Cardiac muscle cell (in vitro differentiated cells and primary cell): ENCODE results near the gene DVL1. TPM values are rescaled to one million over a fixed set of nuclear protein-coding genes. Genes with fewer than 3 reads are reported as not detected.

Source experiments
- DNase-seq, 2 donors: peaks; one replicate each; pipeline versions ENCODE4 v3.0.0 to v3.0.0-alpha.2; 2010 to 2017; ENCODE audit warnings: low read depth in 1 of 2, low spot score in 1 of 2
- H3K27ac ChIP-seq: fragments of 200-600 bp; sonication (generic); 2 replicates; pipeline ENCODE4 v1.5.1; 2016
- H3K27me3 ChIP-seq: fragments of 200-600 bp; sonication (generic); 2 replicates; pipeline ENCODE4 v1.6.0; 2016; ENCODE audit warnings: control low read depth
- H3K36me3 ChIP-seq: fragments of 200-600 bp; sonication (generic); 2 replicates; pipeline ENCODE4 v1.5.1; 2016; ENCODE audit warnings: control low read depth
- H3K4me1 ChIP-seq: fragments of 200-600 bp; sonication (generic); 2 replicates; pipeline ENCODE4 v1.8.1; 2017; ENCODE audit warnings: low read depth, mild to moderate bottlenecking, mixed run types
- H3K4me3 ChIP-seq: fragments of 200-600 bp; sonication (generic); 2 replicates; pipeline ENCODE4 v1.5.1; 2016; ENCODE audit warnings: mild to moderate bottlenecking
- H3K9me3 ChIP-seq: fragments of 200-600 bp; sonication (generic); 2 replicates; pipeline ENCODE4 v1.5.1; 2017; ENCODE audit warnings: low read depth, mild to moderate bottlenecking, control low read depth
- CTCF ChIP-seq: IDR thresholded peaks from 2 replicates; pipeline ENCODE4 v1.5.1; 2012; ENCODE audit warnings: low read depth, mild to moderate bottlenecking, low read length
- polyA plus RNA-seq: library from polyadenylated mRNA; unstranded; fragments of >200 nt; fragmentation: Nextera tagmentation; extraction: Ambion mirVana; gene quantifications from 2 replicates; pipeline ENCODE4 v1.2.1, GENCODE V29; 2016
- total RNA-seq: library from RNA; depleted of rRNA; stranded (reverse); fragments of >200 nt; gene quantifications from 2 replicates; pipeline ENCODE4 v1.2.3, GENCODE V29; 2016

Gene DVL1
- total and polyA plus RNA-seq, 2 experiments from 2014 or later, result 29.1 to 105 TPM

- H3K36me3 ChIP-seq, result peaks cover 9% of the 10 kb centered on the region
- H3K27ac ChIP-seq, result no peak overlapping the region
- H3K4me3 ChIP-seq, result no peak overlapping the region
- H3K9me3 ChIP-seq, result no peaks in the 10 kb centered on the region
- H3K27me3 ChIP-seq, result no peaks in the 10 kb centered on the region
- no peak for TF ChIP-seq CTCF
- no peaks in the 10 kb centered on the region for H3K4me1 ChIP-seq
- no peak for DNase-seq
Measured at GRCh38 chr1:1312450-1313314, 36.5 kb downstream of the DVL1 start.

- Histone ChIP-seq H3K27ac (no peak overlapping the region), H3K9me3 (no peaks in the 10 kb centered on the region), H3K36me3 (peaks cover 9% of the 10 kb centered on the region), H3K4me3 (no peak overlapping the region), H3K4me1 (peaks cover 7% of the 10 kb centered on the region), H3K27me3 (no peaks in the 10 kb centered on the region)
- no peak for TF ChIP-seq CTCF
- DNase-seq, result no peak
Measured at GRCh38 chr1:1311107-1312104, 37.8 kb downstream of the DVL1 start.

- Histone ChIP-seq H3K36me3 (peaks cover 9% of the 10 kb centered on the region), H3K4me3 (no peak overlapping the region), H3K9me3 (no peaks in the 10 kb centered on the region), H3K27me3 (no peaks in the 10 kb centered on the region), H3K4me1 (peaks cover 15% of the 10 kb centered on the region), H3K27ac (no peak overlapping the region)
- no peak for TF ChIP-seq CTCF
- no peak for DNase-seq
Measured at GRCh38 chr1:1310476-1311053, 38.7 kb downstream of the DVL1 start.

- peaks cover 18% of the 10 kb centered on the region for H3K4me1 ChIP-seq
- H3K36me3 ChIP-seq, result peaks cover 9% of the 10 kb centered on the region
- TF ChIP-seq CTCF, result no peak
- no peaks in the 10 kb centered on the region for H3K27me3 ChIP-seq
- H3K27ac ChIP-seq, result no peak overlapping the region
- H3K4me3 ChIP-seq, result no peak overlapping the region
- H3K9me3 ChIP-seq, result no peaks in the 10 kb centered on the region
- DNase-seq, result no peak
Measured at GRCh38 chr1:1310109-1310385, 39.2 kb downstream of the DVL1 start.

- TF ChIP-seq CTCF, result no peak
- Histone ChIP-seq H3K9me3 (no peaks in the 10 kb centered on the region), H3K4me3 (peak overlapping the region; percentile 70), H3K27ac (no peak overlapping the region), H3K27me3 (no peaks in the 10 kb centered on the region), H3K36me3 (peaks cover 9% of the 10 kb centered on the region), H3K4me1 (peaks cover 18% of the 10 kb centered on the region)
- DNase-seq, result no peak
Measured at GRCh38 chr1:1309251-1310108, 39.7 kb downstream of the DVL1 start.
